NCI-H2196 treated with DMSO at 0.1 percent for 48 hours (cell line): ENCODE results near the gene ZNF362.
"Not testable (repeated sequence)": the region's sequence is repeated elsewhere in the genome, so short reads cannot be mapped to it uniquely, and the experiment has no call there.

ENCODE experiments used
- DNase-seq: peaks from one replicate; lab custom pipeline; 2025; ENCODE audit not compliant: unreplicated experiment; lab: John Stamatoyannopoulos, UW

ZNF362 gene

DNA sequence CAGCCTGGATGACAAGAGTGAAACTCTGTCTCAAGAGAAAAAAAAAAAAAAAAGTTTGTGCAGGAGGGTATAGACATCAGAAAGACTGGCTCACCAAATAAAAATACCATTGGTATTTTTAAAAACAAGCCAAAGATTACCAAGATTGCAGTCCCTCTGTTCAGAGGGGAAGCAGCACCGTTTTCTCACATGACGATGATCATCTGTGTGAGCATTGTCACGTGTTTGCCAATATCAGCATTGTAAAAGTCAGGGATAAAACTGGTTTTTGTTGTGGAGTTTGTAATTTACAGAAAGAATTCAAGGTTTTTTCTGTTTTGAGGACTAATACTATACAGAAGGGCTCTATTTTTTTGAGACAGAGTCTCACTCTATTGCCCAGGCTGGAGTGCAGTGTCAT lies 26.5 kb downstream of the ZNF362 start:
- no peak for DNase-seq

- DNase-seq, result no peak
These were observed 27.8 kb downstream of the ZNF362 start for GRCh38 chr1:33284049-33284448.

- no peak for DNase-seq
These were observed 30.3 kb downstream of the ZNF362 start for GRCh38 chr1:33286451-33287185.

DNA sequence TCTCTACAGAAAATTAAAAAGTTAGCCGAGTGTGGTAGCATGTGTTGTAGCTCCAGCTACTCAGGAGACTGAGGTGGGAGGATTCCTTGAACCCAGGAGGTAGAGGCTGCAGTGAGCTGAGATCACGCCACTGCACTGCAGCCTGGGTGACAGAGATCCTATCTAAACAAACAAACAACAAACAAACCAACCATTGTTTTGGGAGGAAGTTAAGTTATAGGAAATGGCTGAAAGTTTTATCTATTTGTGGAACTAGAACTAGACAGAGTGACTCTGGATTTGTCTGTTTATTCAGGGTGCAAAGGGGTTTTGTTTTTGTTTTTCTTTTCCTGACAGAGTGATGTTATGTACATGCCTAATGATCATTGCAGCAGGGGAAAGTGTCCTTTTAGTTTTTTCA lies 31.0 kb downstream of the ZNF362 start:
- DNase-seq, result no peak

GRCh38 chr1:33288976-33289857 lies 32.9 kb downstream of the ZNF362 start:
- no peak for DNase-seq

DNA sequence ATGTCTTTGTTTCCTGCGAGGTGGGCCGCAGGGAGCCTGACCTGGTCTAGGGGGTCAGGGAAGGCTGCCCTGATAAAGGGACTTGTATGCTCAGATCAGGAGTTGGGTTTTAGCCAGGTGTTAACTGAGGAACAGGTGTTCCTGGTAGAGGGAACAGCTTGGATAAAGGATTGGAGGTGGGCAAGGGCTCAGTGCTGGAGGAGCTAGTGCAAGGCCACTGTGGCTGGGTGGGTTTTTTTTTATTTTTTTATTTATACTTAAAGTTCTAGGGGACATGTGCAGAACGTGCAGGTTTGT lies 33.5 kb downstream of the ZNF362 start:
- no peak for DNase-seq

GRCh38 chr1:33290615-33291014 lies 34.3 kb downstream of the ZNF362 start:
- not testable (repeated sequence) for DNase-seq

DNA sequence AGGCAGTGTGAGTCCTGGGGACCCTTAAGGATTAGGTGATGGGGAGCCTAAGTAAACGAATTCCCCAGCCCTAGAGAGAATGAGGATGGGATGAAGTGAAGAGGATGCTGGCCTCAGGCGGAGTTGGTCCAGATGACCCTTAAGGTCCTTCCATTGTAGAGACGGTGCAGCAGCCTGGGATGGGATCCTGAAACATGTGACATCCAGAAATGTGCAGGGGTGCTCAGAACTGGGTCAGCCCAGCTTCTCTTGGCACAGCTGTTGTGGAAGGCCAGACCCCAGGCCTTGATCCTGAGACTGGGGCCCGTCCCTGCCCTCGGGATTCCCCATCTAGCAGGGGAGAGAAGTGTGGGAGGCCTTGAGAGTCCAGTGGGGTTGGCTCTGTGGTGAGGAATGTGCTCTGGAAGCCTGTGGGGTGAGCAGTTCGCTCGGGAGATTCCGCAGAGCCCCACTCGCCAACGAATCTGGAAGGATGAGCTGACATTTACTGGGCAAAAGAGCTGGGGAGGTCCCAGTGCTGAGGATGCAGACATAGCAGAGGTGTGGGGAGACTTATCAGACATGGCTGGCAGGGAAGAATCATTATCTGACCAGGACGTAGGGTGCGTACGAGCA lies 36.5 kb downstream of the ZNF362 start:
- no peak for DNase-seq

- no peak for DNase-seq
These were observed 38.0 kb downstream of the ZNF362 start for GRCh38 chr1:33294071-33295010.

GRCh38 chr1:33295023-33295422 lies 38.7 kb downstream of the ZNF362 start:
- DNase-seq, result no peak

GRCh38 chr1:33295450-33296081 lies 39.3 kb downstream of the ZNF362 start:
- peak; percentile 58 for DNase-seq

DNA sequence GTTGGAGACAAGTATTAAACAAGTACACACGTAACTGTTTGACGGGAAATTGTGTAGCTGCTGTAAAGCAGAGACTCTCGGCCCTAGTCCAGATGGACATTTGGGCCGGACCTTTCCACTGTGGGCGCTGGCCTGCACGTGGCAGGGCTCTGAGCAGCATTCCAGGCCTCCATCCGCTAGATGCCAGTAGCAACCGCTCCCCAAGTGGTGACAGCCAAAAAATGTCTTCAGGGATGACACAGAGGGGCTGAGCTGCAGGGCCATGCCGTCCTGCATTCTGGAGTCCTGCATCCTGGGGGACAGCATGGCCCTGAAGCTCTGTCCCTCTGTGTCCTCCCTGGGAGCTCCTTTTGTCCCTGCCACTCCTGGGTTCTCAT lies 39.8 kb downstream of the ZNF362 start:
- no peak for DNase-seq

- DNase-seq, result no peak
These were observed 40.5 kb downstream of the ZNF362 start for GRCh38 chr1:33296824-33297223.

DNA sequence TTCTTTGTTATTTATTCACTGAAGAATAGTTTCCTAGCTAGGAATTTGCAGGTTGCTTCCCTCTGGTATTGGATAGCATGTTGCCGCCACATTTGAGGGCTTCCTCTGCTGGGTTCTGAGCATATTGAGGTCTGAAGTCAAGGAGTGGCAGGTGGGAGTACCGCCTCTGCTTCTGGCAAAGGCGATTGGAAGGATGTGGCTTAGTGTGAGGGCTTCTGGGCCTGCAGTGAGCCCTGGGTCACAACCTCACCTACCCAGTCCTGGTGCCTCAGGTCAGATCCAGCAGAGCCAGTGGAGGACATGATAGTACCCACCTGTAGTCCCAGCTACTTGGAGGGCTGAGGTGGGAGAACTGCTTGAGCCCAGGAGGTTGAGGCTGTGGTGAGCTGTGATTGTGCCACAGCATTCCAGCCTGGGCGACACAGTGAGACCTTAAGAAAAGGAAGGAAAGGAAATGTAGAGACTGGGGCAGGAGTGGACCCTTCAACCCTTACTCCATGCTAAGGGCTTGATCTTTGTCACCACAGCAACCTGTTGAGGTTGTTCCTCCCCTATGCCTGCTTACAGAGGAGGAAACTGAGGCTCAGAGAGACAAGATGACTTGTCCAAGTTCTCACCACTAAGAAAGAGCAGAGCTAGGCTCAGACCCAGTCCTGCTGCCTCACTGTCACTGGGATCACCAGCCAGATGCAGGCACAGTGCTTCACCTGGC lies 41.8 kb downstream of the ZNF362 start:
- DNase-seq, result no peak

DNA sequence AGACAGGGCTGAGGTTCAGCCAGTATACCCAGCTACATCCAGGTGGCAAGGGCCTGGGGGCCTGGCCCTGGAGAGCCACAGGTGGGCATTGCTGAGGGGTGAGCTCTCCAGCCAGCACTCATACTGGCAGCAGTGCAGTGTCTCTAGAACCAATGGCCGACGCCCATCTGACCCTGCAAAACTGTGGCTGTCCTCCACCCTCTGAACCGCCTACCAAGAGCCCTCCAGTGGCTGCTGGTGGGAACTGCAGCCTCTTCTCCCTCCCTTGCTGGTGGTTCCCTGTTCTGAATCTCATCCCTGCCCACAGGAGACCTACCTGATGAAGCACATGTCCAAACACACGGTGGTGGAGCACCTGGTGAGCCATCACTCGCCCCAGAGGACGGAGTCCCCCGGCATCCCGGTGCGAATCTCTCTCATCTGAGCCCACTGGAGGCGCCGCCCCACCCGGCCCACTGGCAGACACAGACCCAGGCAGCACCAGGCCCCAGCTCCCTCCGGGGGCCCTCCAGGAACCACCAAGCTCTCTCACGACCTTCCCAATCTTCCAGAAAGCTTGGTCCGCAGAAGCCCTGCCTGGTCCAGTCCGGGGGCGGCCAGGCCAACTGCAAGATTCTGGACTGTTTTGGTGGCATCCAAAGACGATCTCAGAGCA lies 42.5 kb downstream of the ZNF362 start:
- peak; percentile 54 for DNase-seq

DNA sequence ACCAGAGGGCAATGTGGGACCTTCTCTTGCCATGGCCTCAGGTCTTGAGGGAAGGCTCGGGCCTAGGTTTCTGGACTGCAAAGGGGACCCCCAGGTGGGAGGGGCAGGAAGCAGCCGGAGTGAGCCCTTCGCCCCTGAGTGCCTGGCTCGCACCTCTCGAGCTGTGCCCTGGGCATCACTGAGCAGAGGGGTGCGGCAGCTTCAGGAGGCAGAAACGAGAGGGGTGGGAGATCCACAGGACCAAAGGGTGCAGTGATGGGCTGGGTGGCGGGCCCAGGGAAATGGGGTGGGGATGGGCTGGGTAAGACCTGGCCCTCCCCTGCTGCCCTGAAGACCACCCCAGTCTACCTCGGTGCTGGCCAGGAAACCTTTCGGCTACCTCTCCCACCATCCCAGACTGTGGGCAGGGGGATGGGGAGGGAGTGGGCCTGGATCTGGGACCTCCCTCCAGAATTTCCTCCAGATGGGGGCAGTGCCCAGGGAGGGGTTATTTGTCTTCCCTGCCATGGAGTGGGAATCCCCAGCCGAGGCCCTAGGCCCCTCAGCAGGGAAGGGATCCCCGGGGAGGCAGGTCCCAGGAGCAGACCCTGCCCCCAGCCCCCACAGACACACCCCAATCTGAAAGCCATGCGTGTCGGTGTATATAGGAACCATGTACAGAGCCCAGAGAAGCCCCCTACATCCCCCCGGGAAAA lies 43.3 kb downstream of the ZNF362 start:
- DNase-seq, result no peak

GRCh38 chr1:33300673-33301072 lies 44.4 kb downstream of the ZNF362 start:
- DNase-seq, result no peak

DNA sequence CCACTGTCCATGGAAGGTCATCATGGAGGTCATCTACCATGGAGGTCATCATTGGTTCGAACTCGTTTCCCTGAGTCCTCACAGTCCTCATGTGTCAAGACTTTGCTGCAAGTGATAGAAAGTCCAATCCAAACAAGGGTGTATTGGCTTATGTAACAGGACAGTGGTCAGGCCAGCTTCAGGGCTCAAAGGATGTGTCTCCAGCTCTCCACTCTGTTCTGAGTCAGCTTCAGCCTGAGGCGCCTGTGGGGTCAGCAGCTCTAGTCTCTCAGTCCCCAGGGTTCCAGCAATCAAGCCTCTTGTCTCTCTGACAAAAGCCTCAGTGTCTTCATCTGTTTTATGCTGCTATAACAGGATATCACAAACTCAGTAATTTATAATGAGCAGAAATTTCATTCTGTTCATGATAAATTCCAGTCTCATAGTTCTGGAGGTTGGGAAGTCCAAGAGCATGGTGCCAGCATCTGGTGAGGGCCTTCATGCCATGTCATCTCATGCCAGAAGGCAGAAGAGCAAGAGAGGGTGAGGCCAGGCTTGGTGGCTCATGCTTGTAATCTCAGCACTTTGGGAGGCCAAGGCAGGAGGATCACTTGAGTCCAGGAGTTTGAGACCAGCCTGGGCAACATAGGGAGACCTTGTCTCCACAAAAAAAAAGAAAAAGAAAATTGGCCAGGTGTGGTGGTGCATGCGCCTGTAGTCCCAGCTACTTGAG lies 45.1 kb downstream of the ZNF362 start:
- DNase-seq, result no peak
